ENCODE measurements around the gene CD180. TPM values are rescaled to one million over a fixed set of nuclear protein-coding genes. Genes with fewer than 3 reads are reported as not detected.

CD180 gene
- total and polyA plus RNA-seq, 9 of the 15 experiments (the other 6 are each of a cell fraction or from before 2014, with no cell fraction given) = 0.01 to 0.07 TPM; not detected in 7

- TF ChIP-seq MGA (IDR thresholded peaks at IDR 0.05) = no peak
- no peak for TF ChIP-seq NFATC3 (IDR thresholded peaks at IDR 0.05)
Measured at GRCh38 chr5:67238191-67238590, 41.6 kb upstream of the CD180 start (continued).

All from K562 (cell line).